Endothelial cell of umbilical vein (primary cell): Measurements from ENCODE around the gene TPST1. TPM values are rescaled to one million over a fixed set of nuclear protein-coding genes. Genes with fewer than 3 reads are reported as not detected.
"Not testable (repeated sequence)": the region's sequence is repeated elsewhere in the genome, so short reads cannot be mapped to it uniquely, and the experiment has no call there.

ENCODE experiments used
- BruUV-seq: library from RNA; stranded (reverse); fragments of 400-500 nt; replicated peaks from 2 replicates; lab custom pipeline; 2021; lab: Mats Ljungman, UMichigan
- CTCF ChIA-PET: fragments of 300-600, 350-600 bp; sonication (Branson Sonifier 250); formaldehyde crosslinking; loops from one replicate; lab custom pipeline; 2021; ENCODE audit warnings: antibody characterized with exemption, inconsistent platforms; lab: Charles Lee
- POLR2A ChIA-PET: fragments of 300-600, 350-600 bp; sonication (Branson Sonifier 250); formaldehyde crosslinking; loops from one replicate; lab custom pipeline; 2021; ENCODE audit warnings: antibody characterized with exemption, inconsistent platforms; lab: Charles Lee
- DNase-seq: peaks from one replicate; pipeline ENCODE4 v3.0.0-alpha.2; 2011; ENCODE audit warnings: low read depth, low spot score
- FAIRE-seq: peaks from 2 replicates; lab custom pipeline; 2011; peaks lifted over from hg19 to GRCh38; lab: Jason Lieb, UNC
- H2AFZ ChIP-seq: 2 replicates; pipeline ENCODE4 v1.6.0; 2012; ENCODE audit warnings: low read depth, low read length, control low read depth, inconsistent platforms
- H3K27ac ChIP-seq: 2 replicates; pipeline ENCODE4 v1.5.1; 2011; ENCODE audit warnings: low read depth, mild to moderate bottlenecking, control low read depth, low read length, moderate library complexity; ENCODE audit not compliant: insufficient read depth
- H3K27me3 ChIP-seq, 2 experiments: 2 replicates each; pipeline versions ENCODE4 v1.6.0 to v1.6.1; 2011; ENCODE audit warnings: low read length in 2 of 2, mixed read lengths in 1 of 2; ENCODE audit not compliant: control insufficient read depth in 2 of 2, insufficient read depth in 2 of 2
- H3K36me3 ChIP-seq, 2 experiments: 2 replicates in 1 of 2; 3 replicates in 1 of 2; pipeline ENCODE4 v1.5.1; 2011; ENCODE audit warnings: low read length in 2 of 2, mild to moderate bottlenecking in 1 of 2, moderate library complexity in 1 of 2; ENCODE audit not compliant: control insufficient read depth in 2 of 2, insufficient read depth in 2 of 2; ENCODE audit errors: extremely low read depth in 1 of 2
- H3K4me1 ChIP-seq: 3 replicates; pipeline ENCODE4 v1.5.1; 2011; ENCODE audit warnings: mild to moderate bottlenecking, low read length; ENCODE audit not compliant: control insufficient read depth, insufficient read depth; ENCODE audit errors: extremely low read depth
- H3K4me2 ChIP-seq: 2 replicates; pipeline ENCODE4 v1.6.1; 2011; ENCODE audit warnings: low read length, control low read depth, mixed read lengths; ENCODE audit not compliant: insufficient read depth
- H3K4me3 ChIP-seq, 3 experiments: fragments of 200-600 bp in 1 of 3; sonication (generic), shearing (Covaris generic) in 1 of 3; replicated peaks in 1 of 3; 2 replicates each; pipeline ENCODE4 v1.5.1; 2011 to 2016; ENCODE audit warnings: control low read depth in 3 of 3, low read length in 3 of 3, mild to moderate bottlenecking in 2 of 3, inconsistent platforms in 1 of 3, low read depth in 1 of 3, moderate library complexity in 1 of 3; ENCODE audit not compliant: insufficient read depth in 1 of 3
- H3K79me2 ChIP-seq: 2 replicates; pipeline ENCODE4 v1.6.0; 2012; ENCODE audit warnings: low read length, inconsistent platforms; ENCODE audit not compliant: control insufficient read depth, insufficient read depth
- H3K9ac ChIP-seq: replicated peaks from 2 replicates; pipeline ENCODE3; 2011; ENCODE audit warnings: low read length, control low read depth; ENCODE audit not compliant: insufficient read depth; ENCODE audit errors: extremely low read depth
- H3K9me1 ChIP-seq: replicated peaks from 3 replicates; pipeline ENCODE4 v1.6.0; 2011; ENCODE audit warnings: mild to moderate bottlenecking, low read length; ENCODE audit not compliant: control insufficient read depth, insufficient read depth; ENCODE audit errors: extremely low read depth
- H3K9me3 ChIP-seq: replicated peaks from 2 replicates; pipeline ENCODE4 v1.5.1; 2012; ENCODE audit warnings: low read length, inconsistent platforms; ENCODE audit not compliant: control insufficient read depth, insufficient read depth
- H4K20me1 ChIP-seq: replicated peaks from 2 replicates; pipeline ENCODE3; 2011; ENCODE audit warnings: mild to moderate bottlenecking, low read length; ENCODE audit not compliant: control insufficient read depth, insufficient read depth; ENCODE audit errors: extremely low read depth
- dilution Hi-C: fragments of 300-500 bp; cut with MboI; formaldehyde crosslinking; loops from one replicate; pipeline ENCODE4 v1.15.0; 2019; ENCODE audit warnings: low sequenced_read_pairs; ENCODE audit not compliant: extremely low pct_ligation_motif_present
- intact Hi-C: fragments of 100-400 bp; cut with micrococcal nuclease; formaldehyde crosslinking; loops from one replicate; pipeline ENCODE4 v1.10.0; 2022
- polyA plus RNA-seq, 4 experiments: library from polyadenylated mRNA; depleted of rRNA in 3 of 4; stranded (reverse) in 3 of 4; unstranded in 1 of 4; fragments of >200 nt; gene quantifications; 2 replicates each; pipeline versions ENCODE4 v1.2.1 to v1.2.3, GENCODE V29; 2011 to 2012; ENCODE audit warnings: missing spikeins in 1 of 4
- total RNA-seq: library from RNA; stranded (reverse); gene quantifications from 2 replicates; pipeline ENCODE4 v1.2.3, GENCODE V29; 2021

TPST1 gene
- total and polyA plus RNA-seq, 2 donors (not counting 3 experiments of a cell fraction or from before 2014, with no cell fraction given) = 18.7 to 21.0 TPM

DNA sequence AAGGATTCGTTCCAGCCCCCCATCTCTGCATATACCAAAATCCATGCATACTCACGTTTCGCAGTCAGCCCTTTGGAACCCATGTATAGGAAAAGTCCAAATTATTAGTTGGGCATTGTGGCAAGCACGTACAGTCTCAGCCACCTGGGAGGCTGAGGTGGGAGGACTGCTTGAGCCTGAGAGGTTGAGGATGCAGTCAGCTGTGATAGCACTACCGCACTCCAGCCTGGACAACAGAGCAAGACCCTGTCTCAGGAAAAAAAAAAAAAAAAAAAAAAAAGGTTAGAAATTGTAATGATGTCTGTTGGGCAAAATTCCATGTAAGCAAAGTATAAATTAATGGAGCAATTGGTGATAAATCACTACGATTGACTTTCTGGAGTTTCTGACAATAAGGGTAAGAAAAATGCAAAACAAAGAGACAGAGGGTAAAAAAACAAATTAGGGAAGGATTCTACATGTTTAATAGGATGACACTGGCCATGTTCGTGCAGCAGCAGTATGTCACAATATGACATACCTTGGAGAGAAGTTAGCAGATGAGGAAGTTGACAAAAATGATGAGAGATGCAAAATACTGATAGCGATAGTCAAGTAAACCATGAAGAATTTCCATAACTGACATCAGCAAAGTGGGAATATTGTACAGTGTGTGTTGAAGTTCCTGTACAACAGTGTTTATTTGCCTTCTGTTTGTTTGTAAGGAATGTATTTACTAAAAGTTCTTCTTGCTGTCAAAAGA, 177.2 kb downstream of the TPST1 start:
- H2AFZ ChIP-seq, H3K4me2 ChIP-seq, intact Hi-C loops, H3K27me3 ChIP-seq, FAIRE-seq, BruUV-seq, H3K27ac ChIP-seq, DNase-seq, H3K79me2 ChIP-seq, H4K20me1 ChIP-seq, H3K36me3 ChIP-seq, CTCF ChIA-PET, dilution Hi-C loops, H3K4me3 ChIP-seq, H3K9me1 ChIP-seq, H3K9me3 ChIP-seq, H3K9ac ChIP-seq, POLR2A ChIA-PET: not testable (repeated sequence)
- peaks cover 13% of the 10 kb centered on the region for H3K4me1 ChIP-seq

GRCh38 chr7:66385191-66385905, 180.2 kb downstream of the TPST1 start:
- H3K9me1 ChIP-seq, CTCF ChIA-PET, dilution Hi-C loops, BruUV-seq, intact Hi-C loops, H3K79me2 ChIP-seq, H2AFZ ChIP-seq, H3K9me3 ChIP-seq, H3K9ac ChIP-seq, H3K27ac ChIP-seq, H3K4me2 ChIP-seq, H4K20me1 ChIP-seq, H3K4me3 ChIP-seq, H3K27me3 ChIP-seq, H3K36me3 ChIP-seq, H3K4me1 ChIP-seq, POLR2A ChIA-PET: not testable (repeated sequence)
- DNase-seq (peak; percentile 19), FAIRE-seq (peak; percentile 8)
